Measurements from ENCODE around the gene PRLR.

PRLR gene

DNA sequence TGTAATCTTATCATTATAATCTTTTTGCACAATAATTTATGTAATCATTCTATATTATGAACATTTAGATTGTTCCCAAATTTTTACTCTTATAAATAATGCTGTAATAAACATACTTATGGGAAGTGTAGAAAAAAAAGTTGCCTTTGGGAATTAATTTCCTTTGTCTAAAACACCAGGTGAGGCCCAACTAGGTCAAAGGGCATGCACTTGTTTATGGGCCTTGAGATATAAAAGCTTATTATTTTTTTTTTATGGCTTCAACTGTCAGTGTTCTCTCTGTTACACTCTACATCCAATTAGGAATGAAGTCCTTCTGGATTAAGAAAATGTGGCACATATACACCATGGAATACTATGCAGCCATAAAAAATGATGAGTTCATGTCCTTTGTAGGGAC lies 6.5 kb upstream of the PRLR start:
- in situ Hi-C loops (cut with HindIII; ENCODE audit: low sequenced_read_pairs): no loop called here
- DNase-seq (ENCODE audit: low read depth): no peak
- TF ChIP-seq, protein P1, sequence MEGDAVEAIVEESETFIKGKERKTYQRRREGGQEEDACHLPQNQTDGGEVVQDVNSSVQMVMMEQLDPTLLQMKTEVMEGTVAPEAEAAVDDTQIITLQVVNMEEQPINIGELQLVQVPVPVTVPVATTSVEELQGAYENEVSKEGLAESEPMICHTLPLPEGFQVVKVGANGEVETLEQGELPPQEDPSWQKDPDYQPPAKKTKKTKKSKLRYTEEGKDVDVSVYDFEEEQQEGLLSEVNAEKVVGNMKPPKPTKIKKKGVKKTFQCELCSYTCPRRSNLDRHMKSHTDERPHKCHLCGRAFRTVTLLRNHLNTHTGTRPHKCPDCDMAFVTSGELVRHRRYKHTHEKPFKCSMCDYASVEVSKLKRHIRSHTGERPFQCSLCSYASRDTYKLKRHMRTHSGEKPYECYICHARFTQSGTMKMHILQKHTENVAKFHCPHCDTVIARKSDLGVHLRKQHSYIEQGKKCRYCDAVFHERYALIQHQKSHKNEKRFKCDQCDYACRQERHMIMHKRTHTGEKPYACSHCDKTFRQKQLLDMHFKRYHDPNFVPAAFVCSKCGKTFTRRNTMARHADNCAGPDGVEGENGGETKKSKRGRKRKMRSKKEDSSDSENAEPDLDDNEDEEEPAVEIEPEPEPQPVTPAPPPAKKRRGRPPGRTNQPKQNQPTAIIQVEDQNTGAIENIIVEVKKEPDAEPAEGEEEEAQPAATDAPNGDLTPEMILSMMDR (IDR thresholded peaks at IDR 0.05; ENCODE audit: low read depth, low read length, missing control alignments): no peak
- H3K4me3 ChIP-seq (ENCODE audit: low read depth, low read length): no peak overlapping the region

- in situ Hi-C loops (cut with HindIII; ENCODE audit: low sequenced_read_pairs): no loop called here
- DNase-seq (ENCODE audit: low read depth): no peak
- H3K4me3 ChIP-seq (ENCODE audit: low read depth, low read length): no peak overlapping the region
- TF ChIP-seq, protein P1 (IDR thresholded peaks at IDR 0.05; ENCODE audit: low read depth, low read length, missing control alignments): no peak
These were observed 3.3 kb upstream of the PRLR start for GRCh38 chr5:35233601-35234000.

DNA sequence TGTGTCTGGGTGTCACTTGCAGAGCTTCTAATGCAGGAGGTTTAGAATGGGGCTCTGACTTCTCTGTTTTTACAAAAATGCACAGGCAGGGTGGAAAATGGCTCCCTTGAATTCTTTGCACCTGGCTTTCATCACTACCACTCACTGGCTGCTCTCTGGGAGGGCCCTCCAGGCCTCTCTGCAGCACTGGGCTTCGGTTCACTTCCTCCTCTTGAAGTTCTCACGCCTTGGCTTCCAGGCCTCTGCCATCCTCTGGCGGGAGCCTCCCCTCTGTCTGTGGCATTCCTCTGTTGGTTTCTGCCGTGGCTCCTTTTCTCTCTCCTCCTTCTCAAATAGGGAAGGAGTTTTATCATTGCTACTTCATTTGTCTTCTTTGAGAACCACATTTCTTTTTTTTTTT lies 2.8 kb upstream of the PRLR start:
- DNase-seq (ENCODE audit: low read depth): no peak
- H3K4me3 ChIP-seq (ENCODE audit: low read depth, low read length): no peak overlapping the region
- in situ Hi-C loops (cut with HindIII; ENCODE audit: low sequenced_read_pairs): no loop called here
- TF ChIP-seq, protein P1 (IDR thresholded peaks at IDR 0.05; ENCODE audit: low read depth, low read length, missing control alignments): no peak

GRCh38 chr5:35232124-35232523 lies 1.8 kb upstream of the PRLR start:
- TF ChIP-seq, protein P1 (IDR thresholded peaks at IDR 0.05; ENCODE audit: low read depth, low read length, missing control alignments): no peak
- no peak overlapping the region for H3K4me3 ChIP-seq (ENCODE audit: low read depth, low read length)
- in situ Hi-C loops (cut with HindIII; ENCODE audit: low sequenced_read_pairs): no loop called here
- DNase-seq (ENCODE audit: low read depth): no peak

GRCh38 chr5:35229076-35230037 lies 930 bp downstream of the PRLR start:
- TF ChIP-seq, protein P1 (IDR thresholded peaks at IDR 0.05; ENCODE audit: low read depth, low read length, missing control alignments): no peak
- no peak for DNase-seq (ENCODE audit: low read depth)
- in situ Hi-C loops (cut with HindIII; ENCODE audit: low sequenced_read_pairs): loop anchor here (5.0 kb wide), 1 partner anchor 37 kb away; no protein-coding TSS in a partner anchor
- H3K4me3 ChIP-seq (ENCODE audit: low read depth, low read length): peak overlapping the region; percentile 27

DNA sequence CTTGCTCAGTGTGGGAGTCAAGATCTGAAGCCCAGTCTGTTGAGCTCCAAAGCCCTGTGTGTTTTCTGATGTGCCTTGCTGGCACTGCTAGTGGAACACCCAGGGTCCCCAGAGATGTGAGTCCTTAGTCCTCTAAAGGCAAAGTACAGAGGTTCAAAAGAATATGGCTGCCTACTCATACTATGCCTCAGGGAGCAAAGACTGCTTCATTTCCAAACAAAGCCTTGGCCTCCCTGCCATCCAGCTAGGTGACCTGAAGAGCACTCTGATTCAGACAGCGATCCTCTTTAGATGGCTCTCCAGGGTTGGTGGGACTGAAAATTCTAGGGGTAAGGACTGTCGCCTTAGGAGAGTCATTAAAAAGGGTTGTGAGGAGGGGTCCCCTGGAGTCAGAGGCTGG lies 2.0 kb downstream of the PRLR start:
- TF ChIP-seq, protein P1 (IDR thresholded peaks at IDR 0.05; ENCODE audit: low read depth, low read length, missing control alignments): no peak

More for the DNA sequence above, 2.0 kb downstream of the PRLR start:
- in situ Hi-C loops (cut with HindIII; ENCODE audit: low sequenced_read_pairs): loop anchor here (5.0 kb wide), 1 partner anchor 36 kb away; no protein-coding TSS in a partner anchor
- no peak for DNase-seq (ENCODE audit: low read depth)
- no peak overlapping the region for H3K4me3 ChIP-seq (ENCODE audit: low read depth, low read length)

All from astrocyte of the cerebellum (primary cell).